Activated gamma-delta T cell treated with anti-CD3 and anti-CD28 coated beads, Interleukin-2, amount 50 U/mL, for 16 hours (primary cell): ENCODE results near the gene FCHO1.
"Not testable (repeated sequence)": the region's sequence is repeated elsewhere in the genome, so short reads cannot be mapped to it uniquely, and the experiment has no call there.

Experiments used
- DNase-seq: peaks from one replicate; pipeline ENCODE4 v3.0.0-alpha.2; 2020; ENCODE audit warnings: low read depth

Gene FCHO1

DNA sequence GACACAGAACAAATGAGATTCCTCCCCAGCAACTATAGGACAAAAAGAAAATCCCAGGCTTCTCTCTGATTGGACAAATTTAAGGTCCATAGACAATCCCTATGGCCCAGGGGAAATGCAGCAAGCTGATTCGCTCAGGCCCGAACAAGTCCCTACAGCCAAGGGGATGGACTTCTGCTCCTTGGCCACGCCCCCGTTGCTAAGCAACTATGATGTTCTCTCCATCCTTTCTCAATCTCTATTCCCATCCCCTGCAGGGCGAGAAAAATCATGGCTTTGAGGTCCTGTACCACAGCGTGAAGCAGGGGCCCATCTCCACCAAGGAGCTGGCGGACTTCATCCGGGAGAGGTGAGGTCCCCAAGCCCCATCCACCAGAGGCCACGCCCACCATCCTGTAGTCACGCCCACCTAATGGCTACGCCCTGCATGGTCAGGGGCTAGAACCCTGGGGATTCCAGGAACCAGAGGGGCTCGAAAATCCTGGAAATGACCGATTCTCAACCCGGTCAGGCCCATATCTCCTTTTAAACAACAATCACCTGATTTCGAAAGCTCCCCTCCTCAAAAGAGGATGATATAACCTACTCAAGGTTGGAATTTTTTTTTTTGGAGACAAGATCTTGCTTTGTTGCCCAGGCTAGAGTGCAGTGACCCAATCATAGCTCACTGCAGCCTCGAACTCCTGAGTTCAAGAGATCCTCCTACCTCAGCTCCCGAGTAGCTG is 11.4 kb downstream of the FCHO1 start:
- no peak for DNase-seq

GRCh38 chr19:17764348-17764747 is 13.1 kb downstream of the FCHO1 start:
- no peak for DNase-seq

- no peak for DNase-seq
Measured at GRCh38 chr19:17765069-17765618, 13.9 kb downstream of the FCHO1 start.

GRCh38 chr19:17766543-17767131 is 15.4 kb downstream of the FCHO1 start:
- DNase-seq = no peak

DNA sequence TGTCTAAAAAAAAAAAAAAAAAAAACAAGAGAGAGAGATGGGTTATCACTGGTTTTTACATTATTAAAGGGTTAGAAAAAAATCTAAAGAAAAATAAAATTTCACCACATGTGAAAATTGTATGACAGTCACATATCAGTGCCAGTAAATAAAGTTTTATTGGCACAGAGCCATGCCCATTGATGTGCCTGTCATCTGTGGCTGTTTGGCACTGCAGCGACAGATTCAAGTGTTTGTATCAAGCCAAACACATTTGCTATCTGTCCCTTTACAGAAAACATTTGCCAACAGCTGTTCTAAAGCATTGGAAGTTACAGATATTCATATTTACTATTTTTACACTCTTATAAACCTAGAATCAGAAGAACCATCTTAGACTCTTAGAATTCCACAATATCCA is 16.3 kb downstream of the FCHO1 start:
- no peak for DNase-seq

GRCh38 chr19:17770613-17771012 is 19.3 kb downstream of the FCHO1 start:
- no peak for DNase-seq

DNA sequence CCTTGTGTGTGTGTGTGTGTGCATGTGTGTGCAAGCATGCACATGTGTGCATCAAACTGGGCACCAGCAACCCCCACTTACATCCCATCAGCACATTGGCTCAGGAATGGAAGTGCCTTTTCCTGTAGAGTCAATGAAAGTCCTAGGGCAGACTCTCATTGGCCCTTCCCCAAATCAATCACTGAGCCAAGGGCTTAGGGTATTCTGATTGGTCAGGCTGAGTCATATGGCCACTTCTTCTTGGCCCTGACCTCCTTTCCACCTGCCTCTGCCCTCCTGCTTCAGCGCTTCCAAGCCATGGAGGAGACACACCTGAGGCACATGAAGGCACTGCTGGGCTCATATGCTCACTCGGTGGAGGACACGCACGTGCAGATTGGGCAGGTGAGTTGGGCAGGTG is 20.9 kb downstream of the FCHO1 start:
- no peak for DNase-seq

DNA sequence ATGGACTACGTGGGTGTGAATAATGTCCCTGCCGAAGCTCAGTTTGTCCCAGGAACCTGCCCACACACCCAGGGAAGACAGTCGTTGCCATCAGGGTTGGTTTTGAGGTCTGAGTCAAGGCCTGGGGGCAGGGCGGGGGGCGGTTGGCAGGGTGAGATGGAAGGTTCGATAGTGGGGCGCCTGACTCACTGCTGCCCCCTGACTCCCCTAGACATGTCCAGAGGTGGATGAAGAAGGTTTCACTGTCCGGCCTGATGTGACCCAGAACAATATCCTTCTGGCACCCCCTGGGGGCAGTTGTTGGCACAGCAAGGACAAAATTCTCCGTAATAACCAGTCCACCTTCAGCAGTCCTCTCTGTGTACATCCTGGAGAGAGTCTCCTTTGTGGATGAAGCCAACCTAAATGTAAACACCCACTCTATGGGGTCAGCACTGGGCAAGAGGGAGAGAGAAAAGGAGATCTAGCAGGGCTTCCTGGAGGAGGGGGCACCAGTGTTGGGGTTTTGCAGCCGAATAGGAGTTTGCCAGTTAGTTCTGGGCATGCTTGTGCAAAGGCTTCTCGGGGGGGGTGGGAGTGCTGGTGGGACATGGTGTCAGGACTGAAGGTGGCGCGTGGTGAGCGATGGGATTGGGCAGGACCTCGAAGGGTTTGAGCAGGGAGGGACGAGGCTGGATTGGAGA is 24.1 kb downstream of the FCHO1 start:
- DNase-seq = peak; percentile 22

DNA sequence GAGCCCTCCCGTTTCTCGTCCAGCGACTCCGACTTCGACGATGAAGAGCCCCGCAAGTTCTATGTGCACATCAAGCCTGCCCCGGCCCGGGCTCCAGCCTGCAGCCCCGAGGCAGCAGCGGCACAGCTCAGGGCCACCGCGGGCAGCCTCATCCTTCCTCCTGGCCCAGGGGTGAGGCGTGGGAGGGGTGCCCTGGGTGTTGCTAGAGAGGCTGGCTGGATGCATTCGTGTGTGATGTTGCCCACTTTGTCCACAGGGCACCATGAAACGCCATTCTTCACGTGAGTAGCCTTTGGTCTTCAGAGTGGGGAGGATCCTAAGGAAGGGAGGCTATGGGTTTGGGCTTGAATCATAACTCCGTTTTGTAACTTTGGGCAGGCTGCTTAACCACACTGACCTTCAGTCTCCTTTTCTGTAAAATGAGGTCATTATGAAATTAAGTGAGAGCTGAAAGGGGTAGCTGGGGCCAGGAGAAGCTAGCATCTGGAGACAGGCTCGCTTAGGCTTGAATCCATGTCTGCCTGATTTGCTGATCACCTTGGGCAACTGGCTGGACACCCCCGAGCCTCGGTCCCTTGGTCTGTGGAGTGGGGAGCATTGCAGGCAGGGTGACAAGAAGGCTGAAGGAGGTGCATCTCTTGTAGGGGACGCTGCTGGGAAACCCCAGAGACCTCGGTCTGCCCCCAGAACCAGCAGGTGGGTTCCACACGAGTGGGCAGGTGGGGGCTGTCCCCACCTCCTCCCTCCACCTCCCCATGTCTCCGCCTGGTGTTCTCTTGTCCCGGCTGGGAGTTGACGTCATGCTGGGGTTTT is 24.9 kb downstream of the FCHO1 start:
- DNase-seq = no peak

GRCh38 chr19:17777840-17778239 is 26.6 kb downstream of the FCHO1 start:
- not testable (repeated sequence) for DNase-seq

DNA sequence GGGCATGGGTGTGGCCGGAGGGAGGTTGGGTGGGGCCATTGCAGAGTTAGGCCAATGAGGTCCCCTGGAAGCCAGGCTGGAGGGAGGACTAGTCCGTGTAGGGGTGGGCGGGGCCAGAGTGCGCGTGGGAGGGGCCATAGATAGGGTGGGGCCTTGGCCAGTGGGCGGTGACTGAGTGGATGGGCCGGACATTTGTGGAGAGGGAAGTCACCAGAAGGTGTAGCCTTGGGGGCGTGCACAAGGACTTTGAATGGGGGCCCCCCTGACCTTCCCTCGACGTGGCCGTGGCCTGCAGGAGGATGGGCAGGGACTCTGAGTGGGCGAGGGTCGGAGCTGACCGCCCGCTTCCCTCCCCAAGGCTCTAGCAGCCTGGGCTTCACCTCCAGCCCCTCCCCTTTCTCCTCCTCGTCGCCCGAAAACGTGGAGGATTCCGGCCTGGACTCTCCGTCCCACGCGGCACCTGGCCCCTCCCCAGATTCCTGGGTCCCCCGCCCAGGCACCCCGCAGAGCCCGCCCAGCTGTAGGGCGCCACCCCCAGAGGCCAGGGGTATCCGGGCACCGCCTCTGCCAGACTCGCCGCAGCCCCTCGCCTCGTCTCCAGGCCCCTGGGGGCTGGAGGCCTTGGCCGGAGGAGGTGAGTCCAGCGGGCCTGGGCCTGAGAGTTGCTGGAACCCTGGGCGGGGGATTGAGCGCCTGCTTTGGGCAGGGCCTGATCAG is 27.1 kb downstream of the FCHO1 start:
- DNase-seq = no peak

GRCh38 chr19:17778968-17779929 is 28.0 kb downstream of the FCHO1 start:
- DNase-seq = no peak

DNA sequence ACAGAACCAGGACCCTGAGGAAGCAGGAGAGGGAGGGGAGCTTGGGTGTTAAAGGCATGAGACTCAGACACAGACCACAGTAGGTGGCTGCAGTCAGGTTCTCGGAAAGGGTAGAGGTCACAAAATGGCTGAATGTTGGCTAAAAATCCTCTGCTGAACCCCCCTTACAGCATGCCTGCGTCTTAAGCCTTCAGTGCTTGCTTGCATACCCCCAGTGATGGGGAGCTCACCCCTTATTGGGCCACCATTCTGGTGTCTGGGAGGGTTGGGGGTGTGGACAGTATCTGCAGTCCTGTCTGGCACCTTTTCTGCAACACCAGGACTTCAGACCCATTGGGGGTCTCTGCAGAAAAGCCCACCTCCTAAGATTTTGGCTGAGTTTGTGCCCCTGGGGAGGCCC is 29.5 kb downstream of the FCHO1 start:
- DNase-seq = no peak

DNA sequence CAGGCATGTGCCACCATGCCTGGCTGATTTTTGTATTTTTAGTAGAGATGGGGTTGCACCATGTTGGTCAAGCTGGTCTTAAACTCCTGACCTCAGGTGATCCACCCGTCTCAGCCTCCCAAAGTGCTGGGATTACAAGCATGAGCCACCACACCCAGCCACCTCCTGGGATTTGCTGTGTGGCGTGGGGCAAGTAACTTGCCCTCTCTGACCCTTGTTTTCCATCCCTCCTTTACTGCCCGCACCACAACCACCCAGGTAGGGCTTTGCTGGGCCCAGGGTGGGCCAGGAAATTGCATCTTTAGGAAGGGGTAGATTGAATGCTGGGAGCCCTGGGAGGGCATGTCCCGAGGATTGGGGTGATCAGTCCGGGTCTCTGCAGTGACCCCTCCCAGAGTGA is 32.4 kb downstream of the FCHO1 start:
- not testable (repeated sequence) for DNase-seq

- DNase-seq = peak; percentile 56
Measured at GRCh38 chr19:17784201-17785008, 33.1 kb downstream of the FCHO1 start.

DNA sequence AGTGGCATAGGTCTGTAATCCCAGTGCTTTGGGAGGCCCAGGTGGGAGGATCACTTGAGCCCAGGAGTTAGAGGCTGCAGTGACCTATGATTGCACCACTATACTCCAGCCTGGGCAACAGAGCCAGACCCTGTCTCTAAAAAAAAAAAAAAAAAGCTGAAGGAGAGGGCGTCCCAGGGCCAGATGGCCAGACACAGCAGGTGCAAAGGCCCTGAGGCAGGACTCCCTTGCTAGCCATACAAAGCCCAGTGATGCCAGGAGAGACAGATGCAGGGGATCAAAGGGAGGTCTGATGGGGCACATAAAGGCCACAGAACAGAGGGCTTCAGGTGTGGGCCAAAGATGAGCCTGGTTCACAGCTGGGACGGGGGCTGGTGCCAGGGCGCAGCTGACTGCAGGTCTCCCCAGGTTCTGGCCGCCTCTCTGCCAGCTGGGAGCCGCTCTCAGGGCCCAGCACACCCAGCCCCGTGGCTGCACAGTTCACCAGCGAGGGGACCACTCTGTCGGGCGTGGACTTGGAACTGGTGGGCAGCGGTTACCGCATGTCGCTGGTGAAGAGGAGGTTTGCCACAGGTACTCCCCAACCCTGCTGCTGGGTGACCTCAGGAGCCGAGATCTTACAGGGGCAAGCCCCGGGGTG is 36.1 kb downstream of the FCHO1 start:
- DNase-seq = no peak

- DNase-seq = no peak
Measured at GRCh38 chr19:17788632-17789031, 37.4 kb downstream of the FCHO1 start.

DNA sequence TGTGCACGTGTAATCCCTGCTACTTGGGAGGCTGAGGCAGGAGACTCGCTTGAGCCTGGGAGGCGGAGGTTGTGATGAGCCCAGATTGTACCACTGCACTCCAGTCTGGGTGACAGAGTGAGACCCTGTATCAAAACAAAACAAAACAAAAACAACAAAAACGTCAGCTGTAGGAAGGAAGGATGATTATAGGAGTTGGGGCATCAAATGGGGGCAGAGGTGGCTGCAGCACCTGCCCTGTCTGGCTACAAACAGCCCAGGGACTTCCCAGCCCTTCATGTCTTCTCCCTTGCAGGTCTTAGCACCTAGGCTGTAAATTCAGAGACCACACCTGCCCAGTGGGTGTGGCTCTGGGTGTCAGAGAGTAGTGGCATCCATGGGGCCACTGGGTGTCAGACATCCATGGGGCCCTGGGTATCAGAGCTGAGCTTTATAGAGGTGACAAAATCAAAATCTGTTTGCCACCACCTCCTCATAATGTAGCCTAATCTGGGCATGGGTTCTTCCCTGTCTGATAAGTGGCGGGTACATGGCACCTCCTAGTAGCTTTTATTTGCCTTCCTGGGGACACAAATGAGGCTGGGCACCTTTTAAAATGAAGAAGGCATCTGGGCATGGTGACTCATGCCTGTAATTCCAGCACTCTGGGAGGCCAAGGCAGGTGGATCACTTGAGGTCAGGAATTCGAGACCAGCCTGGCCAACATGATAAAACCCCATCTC is 38.9 kb downstream of the FCHO1 start:
- no peak for DNase-seq

GRCh38 chr19:17794412-17794730 is 43.1 kb downstream of the FCHO1 start:
- DNase-seq = no peak
